ENCODE results near the gene BTN2A1.
"Not testable (repeated sequence)": the region's sequence is repeated elsewhere in the genome, so short reads cannot be mapped to it uniquely, and the experiment has no call there.

BTN2A1 gene

GRCh38 chr6:26457806-26458688, at the start of gene BTN2A1:
Gene BTN2A1, plus strand, starts transcription at chr6:26457955. Its CDS starts 682 bp downstream, at chr6:26458637.
- peak; percentile 95 for DNase-seq

- DNase-seq = no peak
Measured at GRCh38 chr6:26408828-26409730, 48.7 kb upstream of the BTN2A1 start.

GRCh38 chr6:26411751-26412150, 46.0 kb upstream of the BTN2A1 start:
- DNase-seq = no peak

GRCh38 chr6:26412228-26412627, 45.5 kb upstream of the BTN2A1 start:
- DNase-seq = no peak

GRCh38 chr6:26412954-26413353, 44.8 kb upstream of the BTN2A1 start:
- DNase-seq = no peak

- DNase-seq = no peak
Measured at GRCh38 chr6:26414281-26414680, 43.5 kb upstream of the BTN2A1 start.

GRCh38 chr6:26415036-26415614, 42.6 kb upstream of the BTN2A1 start:
- no peak for DNase-seq

- no peak for DNase-seq
Measured at GRCh38 chr6:26415791-26416190, 42.0 kb upstream of the BTN2A1 start.

GRCh38 chr6:26416288-26416687, 41.5 kb upstream of the BTN2A1 start:
- no peak for DNase-seq

- not testable (repeated sequence) for DNase-seq
Measured at GRCh38 chr6:26418077-26418476, 39.7 kb upstream of the BTN2A1 start.

GRCh38 chr6:26418795-26419194, 39.0 kb upstream of the BTN2A1 start:
- not testable (repeated sequence) for DNase-seq

- peak; percentile 59 for DNase-seq
Measured at GRCh38 chr6:26420688-26421171, 37.0 kb upstream of the BTN2A1 start.

- DNase-seq = peak; percentile 89
Measured at GRCh38 chr6:26421259-26422144, 36.3 kb upstream of the BTN2A1 start.

GRCh38 chr6:26422329-26422728, 35.4 kb upstream of the BTN2A1 start:
- no peak for DNase-seq

- no peak for DNase-seq
Measured at GRCh38 chr6:26426691-26427450, 30.9 kb upstream of the BTN2A1 start.

GRCh38 chr6:26427451-26427809, 30.3 kb upstream of the BTN2A1 start:
- no peak for DNase-seq

GRCh38 chr6:26428206-26428605, 29.5 kb upstream of the BTN2A1 start:
- no peak for DNase-seq

GRCh38 chr6:26430787-26431186, 27.0 kb upstream of the BTN2A1 start:
- no peak for DNase-seq

GRCh38 chr6:26431258-26432172, 26.2 kb upstream of the BTN2A1 start:
- no peak for DNase-seq

- no peak for DNase-seq
Measured at GRCh38 chr6:26432627-26433201, 25.0 kb upstream of the BTN2A1 start.
